ENCODE results near the gene ERC2. TPM values are rescaled to one million over a fixed set of nuclear protein-coding genes. Genes with fewer than 3 reads are reported as not detected.

ERC2 gene
- total RNA-seq, 3 donors from 2014 or later (not counting 1 experiment from before 2014, with no cell fraction given): not detected

DNA sequence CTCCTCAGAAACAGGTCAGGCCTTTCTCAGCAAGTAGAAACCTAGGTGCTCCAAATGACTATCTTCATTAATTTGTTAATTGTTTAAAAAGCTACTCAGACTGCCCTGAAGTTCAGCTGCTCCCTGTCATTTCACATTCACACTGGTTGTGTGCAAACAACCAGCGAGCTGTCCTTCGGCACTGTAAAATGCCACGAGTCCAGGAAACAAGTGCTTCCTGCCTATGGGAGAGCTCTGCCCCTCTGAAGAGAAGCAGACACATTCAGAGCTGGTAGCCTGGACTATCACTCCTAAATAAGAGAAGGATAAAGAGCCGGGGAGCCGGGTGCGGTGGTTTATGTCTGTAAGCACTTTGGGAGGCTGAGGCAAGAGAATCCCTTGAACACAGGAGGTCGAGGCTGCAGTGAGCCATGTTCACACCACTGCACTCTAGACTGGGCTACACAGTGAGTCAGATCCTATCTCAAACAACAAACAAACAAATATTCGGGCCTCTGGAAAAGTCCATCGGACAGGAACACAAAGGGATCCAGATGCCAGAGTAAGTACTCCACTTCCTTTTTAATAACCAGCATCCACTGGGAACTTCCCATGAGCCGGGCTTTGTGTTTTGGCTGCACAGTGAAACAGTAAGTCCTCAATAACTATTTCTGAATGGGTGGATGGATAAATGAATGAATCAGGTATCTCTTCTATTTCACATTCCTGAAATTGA, 866.7 kb downstream of the ERC2 start:
- no peaks in the 10 kb centered on the region for H3K36me3 ChIP-seq (ENCODE audit: control insufficient read depth, insufficient read depth, low read length)
- intact Hi-C loops (cut with micrococcal nuclease): no loop called here
- ATAC-seq (no peak), DNase-seq (no peak)
- no peak overlapping the region for H3K4me3 ChIP-seq (ENCODE audit: low read length)
- no peak overlapping the region for H3K4me3 Mint-ChIP-seq
- no peaks in the 10 kb centered on the region for H3K9me3 Mint-ChIP-seq
- no peaks in the 10 kb centered on the region for H3K4me1 ChIP-seq (ENCODE audit: control insufficient read depth, insufficient read depth, low read length)
- no peak overlapping the region for H3K27ac Mint-ChIP-seq
- H3K27me3 Mint-ChIP-seq (ENCODE audit: low read depth in 2 of 2): peaks cover 0 to 8% of the 10 kb centered on the region in 2 donors
- 24% methylated on average over 10 of the region's 10 CpGs for WGBS (ENCODE audit: insufficient coverage)
- H3K36me3 Mint-ChIP-seq: no peaks in the 10 kb centered on the region
- H3K4me1 Mint-ChIP-seq: no peaks in the 10 kb centered on the region
- H3K9me3 ChIP-seq (ENCODE audit: control insufficient read depth, insufficient read depth, low read length): peaks cover under 1% of the 10 kb centered on the region
- no peak overlapping the region for H3K27ac ChIP-seq (ENCODE audit: low read length)
- H3K27me3 ChIP-seq (ENCODE audit: control insufficient read depth, insufficient read depth, low read length): no peaks in the 10 kb centered on the region
- no peak for TF ChIP-seq CTCF (IDR thresholded peaks at IDR 0.05)

DNA sequence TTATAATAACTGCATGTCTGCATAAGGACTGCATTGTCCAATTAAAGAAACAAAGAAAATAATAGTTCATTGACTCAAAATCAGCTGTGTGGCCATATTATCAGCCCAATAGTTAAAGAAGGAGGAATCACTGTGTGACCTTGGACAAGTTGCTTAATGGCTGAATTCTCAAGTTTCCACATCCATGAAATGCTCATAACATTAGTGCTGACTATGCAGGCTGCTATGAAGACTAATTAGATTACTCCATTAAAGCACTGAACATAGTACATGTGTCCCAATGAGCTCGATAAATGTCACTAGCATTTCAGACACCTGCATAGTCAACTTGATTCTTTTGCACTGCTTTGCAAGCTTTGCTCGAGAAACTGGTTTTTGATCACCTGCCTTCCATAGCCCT, 870.0 kb downstream of the ERC2 start:
- no peak for TF ChIP-seq CTCF (IDR thresholded peaks at IDR 0.05)
- H3K36me3 ChIP-seq (ENCODE audit: control insufficient read depth, insufficient read depth, low read length): no peaks in the 10 kb centered on the region
- 87% methylated on average over 2 of the region's 2 CpGs for WGBS (ENCODE audit: insufficient coverage)
- H3K9me3 ChIP-seq (ENCODE audit: control insufficient read depth, insufficient read depth, low read length): no peaks in the 10 kb centered on the region
- H3K36me3 Mint-ChIP-seq: no peaks in the 10 kb centered on the region
- peaks cover 0 to 8% of the 10 kb centered on the region in 2 donors for H3K27me3 Mint-ChIP-seq (ENCODE audit: low read depth in 2 of 2)
- intact Hi-C loops (cut with micrococcal nuclease): no loop called here
- no peak overlapping the region for H3K27ac ChIP-seq (ENCODE audit: low read length)
- no peak overlapping the region for H3K27ac Mint-ChIP-seq
- no peak overlapping the region for H3K4me3 ChIP-seq (ENCODE audit: low read length)
- peaks cover 6% of the 10 kb centered on the region in 2 donors for H3K9me3 Mint-ChIP-seq
- no peak for DNase-seq
- H3K4me3 Mint-ChIP-seq: no peak overlapping the region
- H3K27me3 ChIP-seq (ENCODE audit: control insufficient read depth, insufficient read depth, low read length): no peaks in the 10 kb centered on the region
- ATAC-seq: no peak
- H3K4me1 Mint-ChIP-seq: no peaks in the 10 kb centered on the region
- H3K4me1 ChIP-seq (ENCODE audit: control insufficient read depth, insufficient read depth, low read length): no peaks in the 10 kb centered on the region

DNA sequence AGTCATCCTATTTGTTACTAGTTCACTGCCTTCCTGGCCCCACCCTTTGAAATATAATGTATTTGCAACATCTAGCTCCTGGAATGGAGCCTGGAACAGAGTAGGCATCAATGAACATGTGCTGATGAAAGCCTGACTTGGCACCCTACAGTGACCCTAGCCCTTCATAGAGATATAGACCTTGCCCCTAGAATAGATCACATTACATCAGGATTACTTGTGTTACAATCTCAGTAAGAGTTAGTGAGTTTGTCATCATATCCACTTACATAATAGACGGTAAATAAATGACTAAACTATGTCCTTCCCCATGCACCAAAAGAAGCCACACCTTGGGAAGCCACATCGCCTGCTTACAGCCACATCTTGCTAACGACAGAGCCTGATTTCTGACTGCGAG, 870.6 kb downstream of the ERC2 start:
- peaks cover 0 to 8% of the 10 kb centered on the region in 2 donors for H3K27me3 Mint-ChIP-seq (ENCODE audit: low read depth in 2 of 2)
- Histone ChIP-seq H3K4me3 (ENCODE audit: low read length) (no peak overlapping the region), H3K4me1 (ENCODE audit: control insufficient read depth, insufficient read depth, low read length) (no peaks in the 10 kb centered on the region), H3K27me3 (ENCODE audit: control insufficient read depth, insufficient read depth, low read length) (no peaks in the 10 kb centered on the region), H3K36me3 (ENCODE audit: control insufficient read depth, insufficient read depth, low read length) (no peaks in the 10 kb centered on the region), H3K9me3 (ENCODE audit: control insufficient read depth, insufficient read depth, low read length) (no peaks in the 10 kb centered on the region), H3K27ac (ENCODE audit: low read length) (no peak overlapping the region)
- H3K9me3 Mint-ChIP-seq: peaks cover 6% of the 10 kb centered on the region in 2 donors
- no peaks in the 10 kb centered on the region for H3K4me1 Mint-ChIP-seq
- no peak for ATAC-seq
- H3K36me3 Mint-ChIP-seq: no peaks in the 10 kb centered on the region
- no peak for TF ChIP-seq CTCF (IDR thresholded peaks at IDR 0.05)
- H3K27ac Mint-ChIP-seq: no peak overlapping the region
- no peak for DNase-seq
- intact Hi-C loops (cut with micrococcal nuclease): no loop called here
- 94% methylated on average over 4 of the region's 4 CpGs for WGBS (ENCODE audit: insufficient coverage)
- H3K4me3 Mint-ChIP-seq: no peak overlapping the region

DNA sequence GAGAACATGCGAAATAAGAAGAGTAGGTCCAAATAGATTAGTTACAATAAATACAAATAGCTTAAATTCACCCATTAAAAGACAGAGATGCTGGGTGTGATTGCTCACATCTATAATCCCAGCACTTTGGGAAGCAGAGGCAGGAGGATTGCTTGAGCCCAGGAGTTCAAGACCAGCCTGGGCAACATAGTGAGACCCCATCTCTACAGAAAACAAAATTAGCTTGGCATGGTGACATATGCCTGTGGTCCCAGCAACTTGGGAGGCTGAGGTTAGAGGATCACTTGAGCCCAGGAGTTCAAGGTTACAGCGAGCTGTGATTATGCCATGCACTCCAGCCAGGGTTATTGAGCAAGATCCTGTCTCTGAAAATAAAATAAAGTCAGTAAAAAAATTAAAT, 872.1 kb downstream of the ERC2 start:
- no peaks in the 10 kb centered on the region for H3K36me3 Mint-ChIP-seq
- no peak overlapping the region for H3K27ac ChIP-seq (ENCODE audit: low read length)
- H3K9me3 Mint-ChIP-seq: peaks cover 6% of the 10 kb centered on the region in 2 donors
- no peak for TF ChIP-seq CTCF (IDR thresholded peaks at IDR 0.05)
- H3K9me3 ChIP-seq (ENCODE audit: control insufficient read depth, insufficient read depth, low read length): no peaks in the 10 kb centered on the region
- 86% methylated on average over 1 of the region's 2 CpGs for WGBS (ENCODE audit: insufficient coverage)
- no peak overlapping the region for H3K4me3 Mint-ChIP-seq
- DNase-seq (no peak), ATAC-seq (no peak)
- H3K4me3 ChIP-seq (ENCODE audit: low read length): no peak overlapping the region
- no peaks in the 10 kb centered on the region for H3K4me1 Mint-ChIP-seq
- no peaks in the 10 kb centered on the region for H3K27me3 ChIP-seq (ENCODE audit: control insufficient read depth, insufficient read depth, low read length)
- no peaks in the 10 kb centered on the region for H3K27me3 Mint-ChIP-seq (ENCODE audit: low read depth in 2 of 2)
- no peaks in the 10 kb centered on the region for H3K36me3 ChIP-seq (ENCODE audit: control insufficient read depth, insufficient read depth, low read length)
- H3K27ac Mint-ChIP-seq: no peak overlapping the region
- no peaks in the 10 kb centered on the region for H3K4me1 ChIP-seq (ENCODE audit: control insufficient read depth, insufficient read depth, low read length)
- intact Hi-C loops (cut with micrococcal nuclease): no loop called here

Data from natural killer cell (primary cell).